ENCODE data around the gene HOXB4.
A peak's percentile ranks its signal among the peaks of the same experiment; 100 is the strongest.

HOXB4 gene

DNA sequence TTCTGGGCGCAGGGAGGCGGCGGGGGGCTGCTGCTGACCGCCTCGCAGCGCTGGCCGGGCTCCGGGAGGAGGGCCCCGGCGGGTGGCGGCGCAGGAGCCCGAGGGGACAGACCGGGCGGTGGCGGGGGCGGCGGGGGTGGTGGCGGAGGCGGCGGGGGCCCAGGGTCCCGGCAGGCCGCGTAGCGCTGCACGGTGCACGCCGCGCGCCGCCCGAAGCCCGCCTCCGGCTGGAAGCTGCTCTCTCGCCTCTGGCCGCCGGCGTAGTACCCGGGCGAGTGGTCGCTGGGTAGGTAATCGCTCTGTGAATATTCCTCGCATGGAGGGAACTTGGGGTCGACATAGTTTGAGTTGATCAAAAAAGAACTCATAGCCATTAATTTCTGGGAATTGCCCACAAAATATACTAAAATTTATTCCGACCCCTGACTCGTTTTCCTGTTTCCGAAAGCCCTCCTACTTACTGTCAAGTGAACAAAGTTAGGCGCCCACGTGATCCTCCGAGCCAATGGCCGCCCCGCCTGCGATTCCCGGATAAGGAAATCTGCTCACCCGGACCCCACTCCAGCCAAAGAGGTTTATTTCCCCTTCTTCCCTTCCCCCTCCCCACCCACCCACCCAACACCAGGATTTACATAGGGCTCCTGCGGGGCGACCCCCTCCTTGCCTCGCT, at the start of gene HOXB4:
TSS of gene HOXB4 (minus strand) at position 405 of the 670 bp plus-strand sequence. CDS start at position 374, 31 bp downstream.
- no peak for DNase-seq

DNA sequence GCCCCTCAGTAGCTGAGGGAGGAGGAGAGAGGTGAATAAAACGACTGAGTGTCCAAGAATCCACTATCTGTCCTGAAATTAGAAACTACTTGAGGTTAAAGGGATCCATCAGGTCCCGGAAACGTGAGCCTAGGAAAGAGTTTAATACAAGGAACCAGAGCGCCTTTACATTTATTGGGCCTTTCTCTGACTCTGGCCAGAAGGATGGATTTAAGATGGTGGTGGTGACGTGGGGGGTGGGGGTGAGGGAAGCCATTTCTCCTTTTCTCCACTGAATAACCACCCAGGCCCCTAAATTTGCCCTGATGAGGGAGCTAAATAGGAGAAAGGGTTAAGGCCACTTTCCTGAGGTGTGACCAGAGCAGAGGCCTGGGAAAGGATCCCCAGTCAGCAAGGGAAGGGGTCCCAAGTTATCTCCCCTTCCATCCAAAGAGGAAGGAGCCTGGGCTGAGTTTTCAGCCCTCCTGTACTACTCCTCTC, 49.0 kb upstream of the HOXB4 start:
- no peak for DNase-seq

DNA sequence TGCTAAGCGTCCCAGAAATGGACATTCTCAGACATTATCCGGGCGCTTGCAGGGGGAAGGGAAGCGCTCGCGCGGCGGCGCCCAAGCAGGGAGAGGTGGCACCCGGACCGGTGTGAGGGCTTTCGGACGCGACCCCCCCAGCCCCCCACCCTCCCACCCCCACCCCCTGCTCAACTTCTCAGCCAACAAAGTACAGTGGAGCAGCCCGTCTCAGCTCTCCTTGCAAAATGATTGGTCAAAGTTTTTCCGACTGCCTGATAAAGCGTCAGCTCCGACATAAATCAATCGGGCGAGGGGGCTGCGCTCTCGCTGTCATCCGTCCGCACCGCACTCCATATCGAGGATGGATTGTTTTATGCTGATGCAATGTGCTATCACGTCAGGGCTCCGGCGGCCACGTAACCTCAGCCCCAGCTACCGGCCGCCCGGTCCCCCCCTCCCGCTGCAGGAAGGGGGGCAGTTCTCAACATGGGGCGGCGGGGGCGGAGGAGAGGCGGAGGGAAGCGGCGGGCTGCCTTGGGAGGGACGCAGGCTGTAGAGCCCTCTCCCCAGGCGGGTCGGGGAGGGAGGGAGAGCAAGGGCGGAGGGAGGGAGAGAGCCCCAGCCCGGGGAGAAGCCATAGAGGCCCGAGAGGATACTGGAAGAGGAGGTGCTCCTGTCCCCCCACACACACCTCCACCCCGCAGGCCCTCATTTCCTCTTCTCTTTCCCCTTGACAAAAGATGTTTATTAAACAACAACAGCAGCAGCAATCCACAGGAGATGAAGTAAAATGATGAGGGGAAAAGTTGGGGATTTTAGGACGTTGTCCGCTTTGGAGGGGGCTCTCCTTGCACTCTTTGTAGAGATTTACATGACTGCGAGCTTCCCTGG, 48.3 kb upstream of the HOXB4 start, which contains the start of gene HOXB9:
TSS of gene HOXB9 (minus strand) at position 114 of the 873 bp plus-strand sequence. CDS start at position 25, 89 bp downstream.
- no peak for DNase-seq

DNA sequence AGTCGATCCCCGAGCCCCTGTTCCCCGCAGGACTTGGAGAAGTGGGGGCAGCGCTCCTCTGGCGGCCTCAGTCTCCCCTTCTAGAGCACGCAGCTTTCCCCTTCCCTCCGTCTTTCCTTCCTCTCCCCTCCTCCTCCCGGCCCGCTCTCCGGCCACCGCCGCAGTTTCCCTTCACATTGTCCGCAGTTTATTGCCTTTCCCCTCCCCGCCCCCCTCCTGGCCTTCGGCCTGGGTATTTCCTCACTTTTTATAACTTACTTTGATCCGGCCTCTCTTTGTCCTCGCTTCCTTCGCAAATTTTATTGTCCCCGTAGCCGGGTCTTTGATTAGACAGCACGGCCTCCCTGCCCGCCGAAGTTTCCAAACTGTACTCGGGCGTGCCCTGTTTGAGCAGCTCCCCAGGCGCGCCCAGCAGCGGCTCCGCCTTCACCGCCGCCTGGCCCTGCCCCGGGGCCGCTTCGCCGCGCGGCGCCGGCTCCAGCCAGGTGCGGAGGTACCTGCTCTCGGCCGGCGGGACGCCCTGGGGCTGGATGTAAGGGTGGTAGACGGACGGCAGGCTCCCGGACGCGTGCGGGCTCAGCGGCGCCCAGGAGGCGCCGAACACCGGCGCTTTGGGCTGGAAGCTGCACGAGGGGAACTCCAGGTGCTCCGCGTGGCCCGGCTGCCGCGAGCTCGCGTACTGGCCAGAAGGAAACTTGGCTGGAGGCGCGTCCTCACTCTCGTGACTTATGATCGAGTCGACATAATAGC, 47.5 kb upstream of the HOXB4 start:
- no peak for DNase-seq

DNA sequence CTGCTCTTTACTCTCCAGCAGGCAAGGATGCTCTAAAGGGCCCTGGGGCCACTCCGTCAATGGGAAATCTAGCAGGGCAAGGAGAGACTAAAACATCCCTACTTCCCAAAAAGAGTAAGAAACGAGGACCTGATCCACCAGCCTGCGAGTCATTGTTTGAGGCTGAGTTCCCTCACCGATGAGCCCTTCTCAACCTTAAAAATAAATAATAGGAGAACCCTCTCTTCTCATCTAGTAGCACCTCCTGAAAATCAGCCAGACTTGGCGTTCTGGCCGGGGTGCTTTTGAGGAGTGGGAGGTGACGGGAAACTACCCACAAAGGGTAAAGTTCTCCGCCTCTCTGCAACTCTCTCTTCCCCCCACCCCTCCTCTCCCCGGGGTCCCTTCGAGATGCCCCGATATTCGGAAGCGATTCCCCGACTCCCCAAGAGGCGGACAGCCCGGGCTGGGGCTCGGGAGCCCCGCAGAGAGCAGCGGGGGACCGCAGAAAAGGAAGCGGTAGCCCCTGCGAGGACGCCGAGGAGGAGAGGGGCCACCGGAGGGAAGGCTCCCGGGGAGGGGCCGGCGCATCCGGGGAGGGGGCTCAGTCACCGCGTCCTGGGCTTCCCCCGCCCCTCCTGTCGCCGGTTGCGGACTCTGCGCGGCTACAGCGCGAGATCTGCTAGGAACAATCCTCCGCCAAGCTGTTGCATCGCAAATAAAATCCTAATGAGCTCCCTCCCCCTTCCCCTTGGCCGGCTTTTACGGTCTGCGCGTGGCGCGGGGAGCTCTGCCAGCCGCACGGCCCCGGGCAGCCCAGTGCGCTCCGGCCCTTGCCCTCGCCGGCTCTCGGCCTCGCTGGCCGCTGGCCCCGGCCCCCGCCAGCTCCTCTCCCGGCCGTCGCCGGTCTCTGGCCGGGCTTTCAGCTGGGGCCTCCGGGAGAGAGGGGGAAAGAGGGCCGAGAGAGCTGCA, 46.7 kb upstream of the HOXB4 start:
- DNase-seq = no peak

DNA sequence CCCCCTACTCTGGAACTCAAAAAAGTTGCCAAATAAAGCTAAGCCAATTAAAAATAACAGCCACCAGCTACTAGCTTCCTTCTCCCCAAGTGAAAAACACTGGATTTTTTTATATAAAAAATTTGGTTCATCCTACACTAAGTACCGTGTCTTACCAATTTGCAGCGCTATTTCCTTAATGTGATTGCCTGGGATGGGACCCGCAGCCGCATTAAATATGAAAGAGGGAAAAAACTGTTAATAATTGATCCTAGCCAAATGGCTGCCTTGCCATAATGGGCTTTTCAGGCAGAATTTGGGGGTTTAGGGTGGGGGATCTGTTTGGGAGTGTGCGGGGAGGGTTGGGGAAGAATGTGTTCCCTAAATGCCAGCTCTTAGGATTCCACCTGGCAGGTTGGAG, 46.0 kb upstream of the HOXB4 start:
- no peak for DNase-seq

DNA sequence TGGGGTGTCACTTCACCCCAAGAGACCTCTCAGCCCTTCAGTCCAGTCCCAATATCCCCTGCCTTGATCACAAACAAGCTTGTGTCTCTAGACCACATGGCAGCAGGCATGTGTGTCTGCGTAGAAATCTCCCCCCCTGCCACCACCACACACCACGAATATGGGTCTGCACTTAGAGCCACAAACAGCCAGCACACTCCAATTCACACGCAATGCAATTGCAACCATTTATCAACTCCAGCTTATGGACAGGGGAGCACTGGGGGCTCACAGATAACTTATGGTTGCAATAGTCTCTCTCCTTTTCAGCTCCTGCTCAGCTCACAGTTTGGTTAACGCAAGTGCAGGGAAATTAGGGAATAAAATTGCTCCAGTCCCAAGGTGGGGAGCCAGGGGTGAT, 45.4 kb upstream of the HOXB4 start:
- DNase-seq = no peak

DNA sequence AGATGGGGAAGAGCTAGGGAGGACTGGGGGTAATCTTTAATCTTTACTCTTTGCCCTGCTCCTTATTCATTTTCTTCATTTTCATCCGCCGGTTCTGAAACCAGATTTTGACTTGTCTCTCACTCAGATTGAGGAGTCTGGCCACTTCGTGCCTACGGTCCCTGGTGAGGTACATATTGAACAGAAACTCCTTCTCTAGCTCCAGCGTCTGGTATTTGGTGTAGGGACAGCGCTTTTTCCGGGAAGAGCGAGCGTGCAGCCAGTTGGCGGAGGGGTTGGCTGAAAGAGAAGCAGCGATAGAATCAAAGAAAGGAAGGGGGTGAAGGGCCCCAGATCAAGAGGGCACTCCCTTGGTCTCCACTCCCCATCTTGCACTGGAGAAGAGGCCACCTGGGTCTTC, 44.7 kb upstream of the HOXB4 start:
- DNase-seq = no peak

DNA sequence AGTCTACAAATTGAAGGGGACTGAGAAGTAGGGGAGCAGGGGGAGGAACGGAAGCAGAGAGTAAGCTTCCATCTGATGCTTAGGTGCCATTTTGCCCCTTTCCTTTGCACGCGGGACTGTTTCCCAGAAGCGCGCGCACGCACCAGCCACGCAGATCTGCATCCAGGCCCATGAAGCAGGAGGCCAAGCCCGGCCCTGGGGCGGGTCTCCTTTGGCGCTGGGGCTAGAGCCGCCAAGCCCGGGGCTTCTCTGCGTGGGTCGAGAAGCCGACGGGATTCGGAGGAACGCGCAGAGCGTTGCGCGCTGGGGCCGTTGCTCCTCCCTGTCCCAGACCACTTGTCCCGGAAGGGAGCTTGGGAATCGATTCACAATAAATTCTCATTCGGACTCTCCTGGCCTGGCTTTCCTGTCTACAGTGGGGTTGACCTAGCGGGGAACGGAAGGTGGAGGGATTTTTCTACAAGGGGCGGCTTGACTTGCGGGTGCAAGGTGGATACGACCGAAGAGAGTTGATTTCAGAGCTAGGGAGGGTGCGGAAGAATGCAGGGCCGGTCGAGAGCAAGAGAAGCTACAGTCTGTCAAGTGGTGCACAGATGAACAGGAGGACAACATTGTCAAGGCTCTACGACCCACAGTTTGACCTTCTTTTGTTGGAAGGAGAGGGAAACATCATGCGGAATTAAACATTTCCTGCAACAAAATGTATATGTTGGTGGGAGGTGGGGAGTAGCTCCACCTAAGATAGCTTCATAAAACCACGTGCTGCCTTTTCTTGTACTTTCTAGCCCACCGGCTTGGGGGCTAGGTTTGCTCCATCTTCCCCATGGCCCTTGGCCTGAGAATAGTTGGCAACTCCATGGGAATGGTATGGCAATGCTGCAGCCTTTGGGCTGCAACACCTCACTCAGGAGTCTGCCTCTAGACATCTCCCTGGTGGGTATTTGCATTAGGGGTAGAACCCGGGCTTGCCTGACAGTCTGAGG, 43.6 kb upstream of the HOXB4 start:
- no peak for DNase-seq

DNA sequence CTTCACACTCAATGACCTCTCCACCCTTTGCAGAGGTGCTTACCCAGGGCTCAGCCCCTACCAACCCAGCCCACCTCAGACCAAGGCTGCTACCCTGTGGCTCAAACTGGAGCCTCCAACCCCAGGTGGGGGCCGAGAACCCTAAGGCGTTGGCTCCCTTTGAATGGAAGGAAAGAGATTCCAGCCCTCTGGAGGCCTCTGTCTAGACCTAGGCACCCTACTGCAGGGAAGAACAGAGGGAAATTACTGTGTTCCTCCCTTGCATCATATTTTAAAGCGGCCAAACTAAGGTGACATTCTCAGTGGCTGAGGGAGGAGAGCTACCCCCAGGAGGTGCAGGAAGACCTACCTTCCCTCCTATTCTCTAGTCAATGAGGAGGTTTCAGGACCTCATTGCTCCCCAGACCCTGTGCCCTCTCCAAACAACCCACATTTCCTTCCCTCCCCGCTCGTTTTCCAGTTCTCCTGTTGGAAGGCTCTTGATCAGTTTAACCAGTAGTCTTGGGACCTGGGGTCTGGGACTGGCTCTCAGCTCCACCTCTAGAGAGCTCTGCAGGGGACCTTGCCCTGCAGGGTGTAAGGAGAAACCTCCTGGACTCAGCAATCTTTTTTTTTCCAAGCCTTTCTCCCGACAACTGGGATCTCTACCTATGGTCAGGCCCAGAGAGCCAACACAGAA, 42.5 kb upstream of the HOXB4 start:
- no peak for DNase-seq

DNA sequence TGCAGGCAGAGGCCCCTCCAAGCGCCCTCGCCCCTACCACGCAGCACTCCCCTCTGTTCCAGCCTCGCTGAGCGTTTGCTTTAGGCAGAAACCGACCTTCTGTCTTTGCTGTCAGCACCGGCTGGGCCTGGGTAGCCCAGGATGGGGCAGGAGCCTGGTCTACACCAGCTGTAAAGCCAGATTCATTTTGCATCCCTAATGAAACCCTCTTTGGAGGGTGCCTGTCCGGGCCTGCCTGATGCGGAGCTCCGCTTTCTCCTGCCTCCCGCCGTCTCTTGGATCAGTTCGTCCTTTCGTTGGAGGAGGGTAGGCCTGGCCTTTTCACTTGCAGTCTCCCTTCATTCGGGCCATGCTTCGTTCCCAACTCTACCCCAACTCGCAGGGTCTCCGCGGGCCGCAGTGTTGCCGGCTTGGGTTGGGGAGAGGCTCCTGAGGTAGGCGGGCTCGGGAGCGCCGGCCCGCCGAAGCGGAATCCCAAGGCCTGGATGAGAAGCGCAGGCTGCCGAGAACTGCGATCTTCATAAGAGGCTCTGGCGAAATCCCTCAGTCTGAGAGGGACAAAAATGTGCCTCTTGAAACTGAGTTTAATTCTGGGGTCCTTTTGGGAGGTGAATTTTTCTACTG, 41.8 kb upstream of the HOXB4 start:
- no peak for DNase-seq

DNA sequence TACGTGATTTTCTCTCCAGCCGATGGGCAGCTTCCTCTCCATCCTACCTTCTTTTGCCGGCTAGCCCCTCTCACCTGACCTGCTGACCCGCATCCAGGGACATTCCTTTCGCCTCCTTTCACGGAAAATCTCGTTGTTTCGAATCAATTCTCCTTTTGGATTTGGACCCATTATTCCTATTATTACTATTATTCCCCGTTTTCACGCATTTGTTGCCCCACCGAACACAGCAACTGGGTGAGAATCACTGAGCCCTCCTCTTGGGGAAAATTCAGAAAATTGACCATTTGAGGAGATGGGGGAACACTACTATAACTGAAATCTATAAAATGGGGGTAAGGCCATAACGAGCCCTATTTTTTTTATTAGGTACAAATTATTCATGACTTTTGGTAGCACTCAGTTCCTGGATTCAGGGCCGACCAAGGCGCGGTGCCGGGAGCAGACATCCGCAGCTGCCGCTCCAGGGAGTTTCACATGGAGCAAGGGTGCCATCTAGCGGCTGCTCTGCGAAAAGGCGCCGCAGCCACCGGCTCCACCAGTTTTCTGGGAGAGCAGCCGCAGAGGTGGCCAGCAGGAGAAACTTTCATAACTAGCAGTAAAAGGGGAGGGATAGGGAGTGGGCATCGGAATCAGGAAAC, 40.2 kb upstream of the HOXB4 start:
- DNase-seq = peak; percentile 33

DNA sequence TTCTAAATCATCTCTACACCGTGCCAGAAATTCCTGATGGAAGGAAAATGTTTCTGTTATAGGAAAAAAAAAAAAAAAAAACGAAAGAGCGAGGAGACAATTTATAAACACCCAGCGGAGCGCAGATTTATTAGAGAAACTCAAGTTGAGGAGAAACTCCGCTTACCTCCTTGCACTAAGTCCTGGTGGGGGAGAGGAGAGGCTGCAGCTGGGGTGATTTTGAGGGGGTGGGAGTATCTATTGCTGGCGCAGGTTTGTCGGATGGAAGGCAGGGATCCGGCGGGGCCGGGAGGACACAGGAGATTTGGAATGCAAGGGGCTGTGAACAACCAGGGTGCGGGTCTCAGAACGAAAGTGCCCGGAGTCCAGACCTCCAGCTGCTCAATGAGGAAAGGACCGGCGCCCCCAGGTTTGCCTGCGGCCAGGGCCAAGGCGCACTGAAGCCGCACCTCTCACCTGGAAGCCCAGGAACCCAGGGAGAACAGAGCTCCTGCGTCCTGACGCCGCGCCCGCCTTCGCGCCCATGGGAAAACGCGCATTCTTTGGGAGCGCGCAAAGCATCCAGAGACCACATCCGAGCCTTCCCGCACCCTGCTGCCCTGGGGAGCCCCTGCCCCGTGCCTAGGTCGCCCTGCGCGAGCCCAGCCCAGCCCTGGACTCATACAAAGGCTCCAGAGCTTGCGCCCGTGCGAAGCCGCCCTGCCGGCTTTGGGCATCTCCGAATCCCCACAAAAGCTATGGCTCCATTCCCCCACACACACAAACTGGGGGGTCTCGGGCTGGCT, 39.5 kb upstream of the HOXB4 start:
- DNase-seq = no peak

DNA sequence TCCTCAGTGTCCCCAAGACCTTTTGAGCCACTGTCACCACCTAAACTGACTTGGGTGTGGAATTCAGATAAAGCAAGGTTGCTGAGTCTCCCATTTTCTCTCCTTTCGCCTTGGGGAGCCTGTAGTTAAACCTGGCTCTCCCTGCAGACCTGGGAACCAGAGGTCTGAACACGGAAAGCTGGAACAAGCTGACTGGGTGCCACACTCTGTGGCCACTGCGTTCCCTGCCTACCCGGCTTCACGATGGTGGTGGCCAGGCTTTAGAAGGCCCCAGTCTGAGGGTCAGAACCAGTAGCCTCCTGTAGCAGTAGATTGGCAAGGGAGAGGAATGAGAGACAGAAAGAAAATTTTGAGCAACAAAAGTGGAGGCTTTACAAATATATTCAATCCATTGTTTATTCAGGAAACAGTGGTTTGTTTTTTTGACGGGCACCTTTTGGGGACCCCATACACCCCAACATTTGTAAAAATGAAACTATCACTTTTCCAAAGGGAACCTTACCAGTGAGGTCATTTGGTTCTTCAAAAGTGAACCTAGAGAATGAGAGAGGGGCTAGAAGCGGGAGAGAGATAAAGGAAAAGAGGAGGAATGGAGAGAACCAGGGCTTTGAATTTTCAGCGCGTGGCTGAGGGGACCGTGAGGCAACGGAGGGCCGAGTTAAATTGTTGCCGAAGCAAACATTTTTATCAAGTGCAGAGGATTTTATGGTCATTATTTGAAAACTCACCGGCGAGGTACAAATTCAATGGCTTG, 38.7 kb upstream of the HOXB4 start:
- DNase-seq = no peak

DNA sequence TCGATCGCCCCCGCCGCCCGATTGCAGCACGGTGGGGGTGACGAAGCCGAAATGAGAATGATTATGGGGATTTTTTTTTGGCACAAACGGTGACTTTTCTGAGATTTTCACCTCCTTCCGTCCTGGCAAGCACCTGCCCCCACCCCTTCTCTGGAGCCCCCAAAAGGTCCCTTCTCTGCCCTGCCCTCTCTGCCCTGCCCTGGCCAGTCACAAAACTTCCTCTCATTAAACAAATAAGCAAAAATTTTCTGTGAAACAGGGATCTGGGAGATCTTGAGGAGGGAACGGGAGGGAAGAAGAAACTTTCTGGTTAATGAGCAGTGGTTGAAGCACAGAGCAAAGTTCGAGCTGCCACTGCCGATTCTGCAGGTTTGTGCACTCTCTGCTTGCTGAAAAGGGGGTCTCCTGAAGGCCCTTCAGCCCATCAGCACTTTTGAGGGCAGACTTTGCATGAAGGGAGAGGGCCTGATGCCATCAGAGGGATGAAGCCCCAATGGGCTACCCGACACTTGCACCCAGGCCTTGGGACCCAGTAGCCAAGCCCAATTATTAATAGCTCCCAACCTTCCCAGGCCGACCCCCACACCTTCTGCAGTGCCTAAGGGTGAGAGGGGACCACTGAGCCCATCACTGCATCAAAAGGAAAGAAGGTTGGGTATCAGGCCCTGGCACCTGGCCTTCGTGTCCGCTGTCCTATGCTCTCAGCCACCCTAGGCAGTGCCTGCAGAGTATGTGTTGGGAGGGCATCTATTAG, 38.0 kb upstream of the HOXB4 start:
- no peak for DNase-seq

DNA sequence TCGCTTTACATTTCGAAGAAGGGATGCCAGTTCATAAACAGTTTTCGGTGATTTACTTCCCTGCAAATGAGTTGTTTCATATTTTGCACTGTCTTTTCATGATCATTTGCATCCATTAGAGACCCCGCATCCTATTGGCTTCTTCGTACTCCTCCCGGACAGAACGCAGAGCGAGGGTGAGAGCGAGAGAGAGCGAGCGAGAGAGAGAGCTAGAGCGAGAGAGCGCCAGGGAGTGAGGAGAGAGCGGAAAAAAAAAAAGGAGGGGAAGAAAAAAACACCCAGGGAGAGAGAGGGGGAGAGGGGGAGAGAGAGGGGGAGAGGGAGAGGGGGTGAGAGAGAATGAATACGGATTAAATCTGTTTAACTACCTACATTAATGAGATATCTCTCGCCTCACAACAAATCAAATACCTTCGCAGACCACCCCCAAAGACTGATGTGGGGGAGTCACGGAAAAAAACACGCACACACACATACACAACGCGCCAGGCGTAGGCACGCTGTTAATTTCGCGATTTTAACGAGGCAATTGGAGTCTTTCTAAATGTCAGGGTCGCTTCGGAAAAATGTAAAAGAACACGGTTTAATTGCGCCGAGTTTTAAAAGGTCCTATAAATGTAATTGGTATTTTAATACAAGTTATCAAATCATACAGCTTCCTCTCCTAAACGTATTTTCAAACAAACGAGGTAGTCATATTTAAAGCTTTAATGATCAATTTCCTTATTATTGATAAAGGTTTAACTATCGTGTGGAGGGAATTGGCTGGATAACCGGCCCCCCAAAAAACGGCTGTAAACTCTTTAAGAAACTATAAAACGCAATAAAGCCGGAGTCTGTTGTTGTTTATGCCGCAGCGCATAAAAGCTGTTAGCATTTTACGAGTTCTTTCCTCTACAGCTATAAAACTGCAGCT, 37.2 kb upstream of the HOXB4 start, which contains the start of gene HOXB8:
TSS of gene HOXB8 (minus strand) at position 246 of the 916 bp plus-strand sequence. CDS start 588 bp downstream, outside the sequence.
- no peak for DNase-seq

All from NCI-H187 treated with DMSO at 0.1 percent for 48 hours (cell line).